Osteocyte (in vitro differentiated cells): Measurements from ENCODE around the gene CIT. TPM values are rescaled to one million over a fixed set of nuclear protein-coding genes. Genes with fewer than 3 reads are reported as not detected.

Source experiments
- DNase-seq: peaks from one replicate; pipeline ENCODE4 v3.0.0; 2021; ENCODE audit warnings: mixed read lengths; ENCODE audit not compliant: unreplicated experiment; ENCODE audit errors: extremely low spot score
- H3K27ac Mint-ChIP-seq: one replicate; pipeline ENCODE4 v1.8.0; 2021; ENCODE audit warnings: mild to moderate bottlenecking, mixed read lengths; ENCODE audit not compliant: unreplicated experiment
- H3K27me3 Mint-ChIP-seq: one replicate; pipeline ENCODE4 v1.8.0; 2021; ENCODE audit warnings: mixed read lengths; ENCODE audit not compliant: unreplicated experiment
- H3K36me3 Mint-ChIP-seq: one replicate; pipeline ENCODE4 v1.8.0; 2021; ENCODE audit warnings: mixed read lengths; ENCODE audit not compliant: unreplicated experiment
- H3K4me1 Mint-ChIP-seq: one replicate; pipeline ENCODE4 v1.8.0; 2021; ENCODE audit warnings: mixed read lengths; ENCODE audit not compliant: unreplicated experiment
- H3K4me3 Mint-ChIP-seq: one replicate; pipeline ENCODE4 v1.8.0; 2021; ENCODE audit warnings: mild to moderate bottlenecking, moderate library complexity, mixed read lengths; ENCODE audit not compliant: unreplicated experiment
- H3K9me3 Mint-ChIP-seq: one replicate; pipeline ENCODE4 v1.8.0; 2021; ENCODE audit warnings: mixed read lengths; ENCODE audit not compliant: unreplicated experiment
- total RNA-seq: library from RNA; stranded (reverse); gene quantifications from 2 replicates; pipeline ENCODE4 v1.2.1, GENCODE V29; 2021
- TF ChIP-seq, protein P1 (sequence below): fragments of 200-600 bp; sonication (generic); IDR thresholded peaks from 2 replicates; pipeline ENCODE4 v1.5.0; 2021; ENCODE audit warnings: antibody characterized with exemption, mild to moderate bottlenecking, moderate library complexity

Gene CIT
- total RNA-seq, 1 donor from 2014 or later, result 10.2 TPM

DNA sequence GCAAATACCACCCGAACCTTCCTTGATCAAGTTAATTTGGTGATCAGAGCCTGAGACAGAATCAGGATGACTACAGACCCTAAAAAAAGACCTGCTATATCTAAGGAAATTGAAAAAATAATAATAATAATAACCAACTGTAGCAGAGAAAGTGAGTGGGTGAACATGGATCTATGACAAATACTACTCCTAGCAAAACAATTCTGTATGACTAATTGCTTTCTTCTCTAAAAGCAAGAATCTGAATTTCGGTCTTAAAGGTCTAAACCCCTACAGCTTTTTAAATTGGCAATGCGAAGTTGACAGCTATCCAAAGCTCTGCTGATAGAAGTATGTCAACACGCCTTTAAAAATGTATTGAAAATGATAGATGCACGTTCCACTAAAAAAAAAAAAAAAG, 107.0 kb downstream of the CIT start:
- Mint-ChIP-seq H3K27me3 (no peaks in the 10 kb centered on the region), H3K4me3 (no peak overlapping the region), H3K9me3 (no peaks in the 10 kb centered on the region), H3K4me1 (no peaks in the 10 kb centered on the region), H3K36me3 (peaks cover 14% of the 10 kb centered on the region), H3K27ac (no peak overlapping the region)
- TF ChIP-seq, protein P1, sequence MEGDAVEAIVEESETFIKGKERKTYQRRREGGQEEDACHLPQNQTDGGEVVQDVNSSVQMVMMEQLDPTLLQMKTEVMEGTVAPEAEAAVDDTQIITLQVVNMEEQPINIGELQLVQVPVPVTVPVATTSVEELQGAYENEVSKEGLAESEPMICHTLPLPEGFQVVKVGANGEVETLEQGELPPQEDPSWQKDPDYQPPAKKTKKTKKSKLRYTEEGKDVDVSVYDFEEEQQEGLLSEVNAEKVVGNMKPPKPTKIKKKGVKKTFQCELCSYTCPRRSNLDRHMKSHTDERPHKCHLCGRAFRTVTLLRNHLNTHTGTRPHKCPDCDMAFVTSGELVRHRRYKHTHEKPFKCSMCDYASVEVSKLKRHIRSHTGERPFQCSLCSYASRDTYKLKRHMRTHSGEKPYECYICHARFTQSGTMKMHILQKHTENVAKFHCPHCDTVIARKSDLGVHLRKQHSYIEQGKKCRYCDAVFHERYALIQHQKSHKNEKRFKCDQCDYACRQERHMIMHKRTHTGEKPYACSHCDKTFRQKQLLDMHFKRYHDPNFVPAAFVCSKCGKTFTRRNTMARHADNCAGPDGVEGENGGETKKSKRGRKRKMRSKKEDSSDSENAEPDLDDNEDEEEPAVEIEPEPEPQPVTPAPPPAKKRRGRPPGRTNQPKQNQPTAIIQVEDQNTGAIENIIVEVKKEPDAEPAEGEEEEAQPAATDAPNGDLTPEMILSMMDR, result no peak
- DNase-seq, result no peak

DNA sequence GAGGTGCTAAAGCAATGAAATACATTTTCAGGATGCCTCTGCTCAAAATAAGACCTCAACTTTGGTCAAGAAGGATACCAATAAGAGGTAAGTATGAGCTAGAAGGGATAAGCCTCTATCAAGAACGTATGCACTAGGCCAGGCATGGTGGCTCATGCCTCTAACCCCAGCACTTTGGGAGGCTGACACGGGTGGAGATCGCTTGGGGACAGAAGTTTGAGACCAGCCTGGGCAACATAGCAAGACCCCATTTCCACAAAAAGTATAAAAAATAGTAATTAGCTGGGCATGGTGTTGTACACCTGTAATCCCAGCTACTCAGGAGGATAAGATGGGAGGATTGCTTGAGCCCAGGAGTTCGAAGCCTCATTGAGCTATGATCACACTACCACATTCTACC, 114.5 kb downstream of the CIT start:
- no peaks in the 10 kb centered on the region for H3K27me3 Mint-ChIP-seq
- H3K36me3 Mint-ChIP-seq, result peaks cover 12% of the 10 kb centered on the region
- H3K4me1 Mint-ChIP-seq, result no peaks in the 10 kb centered on the region
- TF ChIP-seq, protein P1, result no peak
- H3K27ac Mint-ChIP-seq, result no peak overlapping the region
- DNase-seq, result no peak
- no peak overlapping the region for H3K4me3 Mint-ChIP-seq
- H3K9me3 Mint-ChIP-seq, result peaks cover 4% of the 10 kb centered on the region

DNA sequence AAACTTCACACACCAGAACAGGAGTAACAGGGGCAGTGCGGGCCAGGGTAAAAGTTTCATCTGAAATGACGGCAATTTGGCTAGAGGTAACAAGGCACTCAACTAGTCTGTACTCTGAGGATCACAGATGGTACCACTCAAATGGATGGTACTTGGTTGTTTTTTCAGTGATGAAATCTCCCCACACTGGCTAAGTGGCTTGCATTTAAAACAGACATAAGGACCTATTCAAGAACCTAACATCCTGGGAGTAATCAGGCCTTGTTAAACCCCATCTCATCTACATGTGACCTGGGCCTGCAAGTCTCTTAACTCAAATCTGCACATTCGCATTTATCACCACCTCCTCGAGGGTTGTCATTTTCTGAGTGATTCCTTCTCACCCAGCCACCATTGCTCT, 118.4 kb downstream of the CIT start:
- peaks cover 13% of the 10 kb centered on the region for H3K36me3 Mint-ChIP-seq
- no peak overlapping the region for H3K27ac Mint-ChIP-seq
- H3K4me3 Mint-ChIP-seq, result no peak overlapping the region
- DNase-seq, result no peak
- TF ChIP-seq, protein P1, result no peak
- H3K4me1 Mint-ChIP-seq, result no peaks in the 10 kb centered on the region
- H3K9me3 Mint-ChIP-seq, result no peaks in the 10 kb centered on the region
- no peaks in the 10 kb centered on the region for H3K27me3 Mint-ChIP-seq

DNA sequence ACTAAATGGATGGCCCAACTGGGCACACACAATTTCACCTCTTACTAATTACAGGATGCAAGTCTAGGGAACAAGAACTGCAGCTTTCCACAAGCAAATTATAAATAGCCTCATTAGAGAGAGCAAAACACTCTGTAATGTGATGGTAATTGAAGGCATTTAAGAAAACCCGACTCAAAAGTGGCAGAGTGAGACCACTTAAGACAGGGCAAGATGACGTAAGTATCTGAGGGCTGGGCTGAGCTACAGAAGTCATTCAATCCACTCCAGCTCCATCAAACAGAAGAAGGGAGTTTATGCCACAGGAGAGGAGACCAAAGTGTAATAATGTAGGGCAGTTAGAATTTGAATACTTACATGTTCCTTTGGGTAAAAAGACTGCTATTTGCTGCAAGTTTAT, 118.9 kb downstream of the CIT start:
- DNase-seq, result no peak
- H3K27me3 Mint-ChIP-seq, result no peaks in the 10 kb centered on the region
- no peak overlapping the region for H3K27ac Mint-ChIP-seq
- H3K4me1 Mint-ChIP-seq, result no peaks in the 10 kb centered on the region
- H3K36me3 Mint-ChIP-seq, result peaks cover 11% of the 10 kb centered on the region
- TF ChIP-seq, protein P1, result no peak
- H3K4me3 Mint-ChIP-seq, result no peak overlapping the region
- H3K9me3 Mint-ChIP-seq, result no peaks in the 10 kb centered on the region

DNA sequence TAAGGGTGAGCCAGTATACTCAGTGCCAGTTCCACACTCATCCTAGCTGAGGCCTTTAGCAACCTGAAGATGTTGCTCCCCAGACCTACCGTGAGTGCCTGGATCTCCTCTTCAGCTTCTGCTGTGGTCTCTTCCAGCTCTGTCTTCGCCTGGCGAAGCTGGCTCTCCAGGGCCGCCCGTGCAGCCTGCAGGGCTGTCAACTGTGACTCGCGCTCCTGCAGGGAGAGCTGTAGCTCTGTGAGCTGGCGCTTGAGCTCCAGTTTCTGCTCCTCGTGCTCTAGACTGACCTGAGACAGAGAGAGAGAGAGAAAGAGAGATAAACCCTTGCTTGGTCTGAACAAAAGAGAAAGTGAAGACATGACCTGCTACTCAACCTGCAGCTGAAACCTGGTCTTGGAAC, 125.2 kb downstream of the CIT start:
- Mint-ChIP-seq H3K27ac (no peak overlapping the region), H3K27me3 (no peaks in the 10 kb centered on the region), H3K9me3 (no peaks in the 10 kb centered on the region), H3K4me1 (peaks cover 4% of the 10 kb centered on the region), H3K4me3 (no peak overlapping the region), H3K36me3 (peaks cover 4% of the 10 kb centered on the region)
- DNase-seq, result no peak
- TF ChIP-seq, protein P1, result no peak
